Upper lobe of left lung (tissue), 4 donors: Measurements from ENCODE around the gene GABPB1.

ENCODE experiments used
- CTCF ChIP-seq, 6 experiments: fragments of 450-650 bp in 4 of 6; fragments of 200-600 bp in 2 of 6; sonication (generic) in 2 of 6; IDR thresholded peaks; one replicate each; pipeline ENCODE4 v1.5.1; 2016 to 2019; ENCODE audit warnings: antibody characterized with exemption in 6 of 6
- POLR2A ChIP-seq, 4 donors: fragments of 450-650 bp; IDR thresholded peaks; one replicate each; pipeline ENCODE4 v1.5.1; 2016 to 2017; ENCODE audit warnings: antibody characterized with exemption in 4 of 4, mild to moderate bottlenecking in 2 of 4

- TF ChIP-seq POLR2A (IDR thresholded peaks at IDR 0.05) (no peak), CTCF (IDR thresholded peaks at IDR 0.05) (no peak)
These were observed 127.9 kb downstream of the GABPB1 start for GRCh38 chr15:50227076-50227475.
